ENCODE measurements around the gene PDYN. TPM values are rescaled to one million over a fixed set of nuclear protein-coding genes. Genes with fewer than 3 reads are reported as not detected.
"Not testable (repeated sequence)": the region's sequence is repeated elsewhere in the genome, so short reads cannot be mapped to it uniquely, and the experiment has no call there.

PDYN gene
- total RNA-seq = not detected in 2 replicates

- no peak for TF ChIP-seq CTCF (IDR thresholded peaks at IDR 0.05; ENCODE audit: insufficient read depth, low read length, poor library complexity, severe bottlenecking)
- DNase-seq (ENCODE audit: low read depth) = no peak
- Histone ChIP-seq H3K36me3 (ENCODE audit: control insufficient read depth, insufficient read depth, low read length) (no peaks in the 10 kb centered on the region), H3K27me3 (ENCODE audit: control insufficient read depth, insufficient read depth, low read length) (peaks cover 56% of the 10 kb centered on the region), H3K4me3 (ENCODE audit: low read depth, low read length) (no peak within 1 kb of the TSS)
Observed at GRCh38 chr20:1993986-1994385, at the start of gene PDYN. Gene PDYN, minus strand, starts transcription at chr20:1994058. Its CDS starts 10,974 bp downstream, at chr20:1983084.

- no peak for TF ChIP-seq CTCF (IDR thresholded peaks at IDR 0.05; ENCODE audit: insufficient read depth, low read length, poor library complexity, severe bottlenecking)
- no peak overlapping the region for H3K4me3 ChIP-seq (ENCODE audit: low read depth, low read length)
- DNase-seq (ENCODE audit: low read depth) = peak; percentile 28
- H3K27me3 ChIP-seq (ENCODE audit: control insufficient read depth, insufficient read depth, low read length) = no peaks in the 10 kb centered on the region
- H3K36me3 ChIP-seq (ENCODE audit: control insufficient read depth, insufficient read depth, low read length) = no peaks in the 10 kb centered on the region
Observed at GRCh38 chr20:2042400-2042799, 48.5 kb upstream of the PDYN start.

- no peak for TF ChIP-seq CTCF (IDR thresholded peaks at IDR 0.05; ENCODE audit: insufficient read depth, low read length, poor library complexity, severe bottlenecking)
Observed at GRCh38 chr20:2038161-2038560, 44.3 kb upstream of the PDYN start.

GRCh38 chr20:2037296-2037914 lies 43.5 kb upstream of the PDYN start:
- Histone ChIP-seq H3K27me3 (ENCODE audit: control insufficient read depth, insufficient read depth, low read length) (peaks cover 2% of the 10 kb centered on the region), H3K36me3 (ENCODE audit: control insufficient read depth, insufficient read depth, low read length) (no peaks in the 10 kb centered on the region), H3K4me3 (ENCODE audit: low read depth, low read length) (no peak overlapping the region)
- TF ChIP-seq CTCF (IDR thresholded peaks at IDR 0.05; ENCODE audit: insufficient read depth, low read length, poor library complexity, severe bottlenecking) = no peak
- DNase-seq (ENCODE audit: low read depth) = no peak

More at GRCh38 chr20:2038161-2038560, 44.3 kb upstream of the PDYN start:
- Histone ChIP-seq H3K36me3 (ENCODE audit: control insufficient read depth, insufficient read depth, low read length) (no peaks in the 10 kb centered on the region), H3K27me3 (ENCODE audit: control insufficient read depth, insufficient read depth, low read length) (peaks cover 2% of the 10 kb centered on the region), H3K4me3 (ENCODE audit: low read depth, low read length) (no peak overlapping the region)
- DNase-seq (ENCODE audit: low read depth) = no peak

- H3K4me3 ChIP-seq (ENCODE audit: low read depth, low read length); H3K27me3 ChIP-seq (ENCODE audit: control insufficient read depth, insufficient read depth, low read length); H3K36me3 ChIP-seq (ENCODE audit: control insufficient read depth, insufficient read depth, low read length); DNase-seq (ENCODE audit: low read depth): not testable (repeated sequence)
Observed at GRCh38 chr20:2036357-2036756, 42.5 kb upstream of the PDYN start.

GRCh38 chr20:2032168-2032567 lies 38.3 kb upstream of the PDYN start:
- DNase-seq (ENCODE audit: low read depth) = no peak
- no peak for TF ChIP-seq CTCF (IDR thresholded peaks at IDR 0.05; ENCODE audit: insufficient read depth, low read length, poor library complexity, severe bottlenecking)
- peaks cover 2% of the 10 kb centered on the region for H3K27me3 ChIP-seq (ENCODE audit: control insufficient read depth, insufficient read depth, low read length)

More at GRCh38 chr20:2032168-2032567, 38.3 kb upstream of the PDYN start:
- Histone ChIP-seq H3K4me3 (ENCODE audit: low read depth, low read length) (no peak overlapping the region), H3K36me3 (ENCODE audit: control insufficient read depth, insufficient read depth, low read length) (no peaks in the 10 kb centered on the region)

Measured in kidney epithelial cell (primary cell).